SK-N-SH treated with all-trans-retinoic acid at 6 μM for 48 hours (cell line): ENCODE results near the gene PDE4B.
"Not testable (repeated sequence)": the region's sequence is repeated elsewhere in the genome, so short reads cannot be mapped to it uniquely, and the experiment has no call there.

Experiments
- CREB5 ChIP-seq: fragments of 250-450 bp; sonication (Bioruptor Pico); IDR thresholded peaks from 2 replicates; pipeline ENCODE4 v1.5.1; 2020; ENCODE audit warnings: low read depth, mild to moderate bottlenecking, moderate library complexity
- ESRRG ChIP-seq: fragments of 250-450 bp; sonication (Bioruptor Pico); IDR thresholded peaks from 2 replicates; pipeline ENCODE4 v1.6.1; 2021; ENCODE audit warnings: mild to moderate bottlenecking
- PATZ1 ChIP-seq: fragments of 250-450 bp; sonication (Bioruptor Pico); IDR thresholded peaks from 2 replicates; pipeline ENCODE4 v1.8.0; 2020; ENCODE audit warnings: mild to moderate bottlenecking, moderate library complexity, borderline replicate concordance
- POU6F1 ChIP-seq: fragments of 250-450 bp; sonication (Bioruptor Pico); IDR thresholded peaks from 2 replicates; pipeline ENCODE4 v1.8.0; 2021; ENCODE audit warnings: low read depth, mild to moderate bottlenecking, moderate library complexity, borderline replicate concordance

DNA sequence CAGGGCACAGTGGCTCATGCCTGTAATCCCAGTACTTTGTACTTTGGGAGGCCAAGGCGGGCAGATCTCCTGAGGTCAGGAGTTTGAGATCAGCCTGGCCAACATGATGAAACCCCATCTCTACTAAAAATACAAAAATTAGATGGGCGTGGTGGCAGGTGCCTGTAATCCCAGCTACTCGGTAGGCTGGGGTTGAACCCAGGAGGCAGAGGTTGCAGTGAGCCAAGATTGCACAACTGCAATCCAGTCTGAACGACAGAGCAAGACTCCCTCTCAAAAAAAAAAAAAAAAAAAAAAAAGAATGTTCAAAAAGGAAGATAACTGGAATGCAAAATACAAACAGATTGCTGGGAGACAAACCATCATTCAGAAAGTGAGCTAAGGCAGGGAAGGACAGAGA is 343.7 kb downstream of the PDE4B start:
- TF ChIP-seq CREB5, ESRRG, POU6F1, PATZ1 (CRISPR knock-in tag): not testable (repeated sequence)
